ENCODE results near the gene ZP4.

DNA sequence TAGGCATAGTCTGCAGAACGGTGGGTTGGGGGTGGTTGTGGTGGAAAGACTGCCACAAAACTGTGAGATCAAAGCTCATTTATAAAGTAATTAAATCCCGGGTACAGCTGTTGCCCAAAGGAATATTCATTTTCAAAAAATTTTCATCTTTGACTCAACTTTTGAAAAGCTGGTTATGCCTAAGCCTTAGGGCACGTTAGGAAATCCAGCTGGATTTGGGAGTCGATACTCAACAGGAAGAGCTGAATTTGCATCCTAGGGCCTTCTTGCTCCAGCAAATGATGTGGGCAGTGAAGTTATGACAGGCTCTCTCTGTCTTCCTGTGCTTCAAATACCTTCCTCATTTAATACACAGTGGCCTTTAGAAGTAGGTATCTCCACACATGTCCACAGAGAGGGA lies 31.7 kb downstream of the ZP4 start:
- no peak for TF ChIP-seq YY1 (IDR thresholded peaks at IDR 0.05; ENCODE audit: low read depth)
- no peak for TF ChIP-seq EGR1 (IDR thresholded peaks at IDR 0.05)
- TF ChIP-seq TCF12 (IDR thresholded peaks at IDR 0.05; ENCODE audit: low read depth) = no peak
- no peak for TF ChIP-seq CREB1 (IDR thresholded peaks at IDR 0.05; ENCODE audit: low read depth)
- no peak for TF ChIP-seq EP300 (IDR thresholded peaks at IDR 0.05; ENCODE audit: borderline replicate concordance)
